ENCODE measurements around the gene SHISA7.

The SHISA7 gene

DNA sequence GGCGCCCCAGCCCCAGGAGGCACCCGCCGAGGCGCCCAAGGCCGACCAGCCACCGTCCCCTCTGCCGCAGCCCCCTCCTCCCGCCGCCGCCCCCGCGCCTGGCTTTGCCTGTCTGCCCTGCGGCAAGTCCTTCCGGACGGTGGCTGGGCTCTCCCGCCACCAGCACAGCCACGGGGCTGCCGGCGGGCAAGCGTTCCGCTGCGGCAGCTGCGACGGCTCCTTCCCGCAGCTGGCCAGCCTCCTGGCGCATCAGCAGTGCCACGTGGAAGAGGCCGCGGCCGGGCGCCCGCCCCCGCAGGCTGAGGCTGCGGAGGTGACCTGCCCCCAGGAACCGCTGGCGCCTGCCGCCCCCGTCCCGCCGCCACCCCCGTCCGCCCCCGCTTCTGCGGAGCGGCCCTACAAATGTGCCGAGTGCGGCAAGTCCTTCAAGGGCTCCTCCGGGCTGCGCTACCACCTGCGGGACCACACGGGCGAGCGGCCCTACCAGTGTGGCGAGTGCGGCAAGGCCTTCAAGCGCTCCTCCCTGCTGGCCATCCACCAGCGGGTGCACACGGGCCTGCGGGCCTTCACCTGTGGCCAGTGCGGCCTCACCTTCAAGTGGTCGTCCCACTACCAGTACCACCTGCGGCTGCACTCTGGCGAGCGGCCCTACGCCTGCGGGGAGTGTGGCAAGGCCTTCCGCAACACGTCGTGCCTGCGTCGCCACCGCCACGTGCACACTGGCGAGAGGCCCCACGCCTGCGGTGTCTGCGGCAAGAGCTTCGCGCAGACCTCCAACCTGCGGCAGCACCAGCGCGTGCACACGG lies 39.3 kb upstream of the SHISA7 start:
- DNase-seq (ENCODE audit: low read depth in 2 of 2): no peak

DNA sequence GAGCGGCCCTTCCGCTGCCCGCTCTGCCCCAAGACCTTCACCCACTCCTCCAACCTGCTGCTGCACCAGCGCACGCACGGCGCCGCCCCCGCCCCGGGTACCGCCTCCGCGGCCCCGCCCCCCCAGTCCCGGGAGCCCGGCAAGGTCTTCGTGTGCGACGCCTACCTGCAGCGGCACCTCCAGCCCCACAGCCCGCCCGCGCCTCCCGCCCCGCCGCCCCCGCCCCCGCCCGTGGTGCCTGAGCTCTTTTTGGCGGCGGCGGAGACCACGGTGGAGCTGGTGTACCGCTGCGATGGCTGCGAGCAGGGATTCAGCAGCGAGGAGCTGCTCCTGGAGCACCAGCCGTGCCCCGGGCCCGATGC lies 38.7 kb upstream of the SHISA7 start:
- DNase-seq (ENCODE audit: low read depth in 2 of 2): no peak

DNA sequence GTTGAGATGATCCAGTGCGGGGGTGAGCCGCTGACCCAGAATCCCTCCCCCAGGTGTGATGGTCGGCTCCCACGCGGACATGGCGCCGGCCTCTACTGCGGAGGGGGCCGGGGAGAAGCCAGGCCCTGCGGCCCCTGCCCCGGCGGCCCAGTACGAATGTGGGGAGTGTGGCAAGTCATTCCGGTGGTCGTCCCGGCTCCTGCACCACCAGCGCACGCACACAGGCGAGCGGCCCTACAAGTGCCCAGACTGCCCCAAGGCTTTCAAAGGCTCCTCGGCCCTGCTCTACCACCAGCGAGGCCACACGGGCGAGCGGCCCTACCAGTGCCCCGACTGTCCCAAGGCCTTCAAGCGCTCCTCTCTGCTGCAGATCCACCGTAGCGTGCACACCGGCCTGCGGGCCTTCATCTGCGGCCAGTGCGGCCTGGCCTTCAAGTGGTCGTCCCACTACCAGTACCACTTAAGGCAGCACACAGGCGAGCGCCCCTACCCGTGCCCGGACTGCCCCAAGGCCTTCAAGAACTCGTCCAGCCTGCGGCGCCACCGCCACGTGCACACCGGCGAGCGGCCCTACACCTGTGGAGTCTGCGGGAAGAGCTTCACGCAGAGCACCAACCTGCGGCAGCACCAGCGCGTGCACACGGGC lies 38.2 kb upstream of the SHISA7 start:
- no peak for DNase-seq (ENCODE audit: low read depth in 2 of 2)

DNA sequence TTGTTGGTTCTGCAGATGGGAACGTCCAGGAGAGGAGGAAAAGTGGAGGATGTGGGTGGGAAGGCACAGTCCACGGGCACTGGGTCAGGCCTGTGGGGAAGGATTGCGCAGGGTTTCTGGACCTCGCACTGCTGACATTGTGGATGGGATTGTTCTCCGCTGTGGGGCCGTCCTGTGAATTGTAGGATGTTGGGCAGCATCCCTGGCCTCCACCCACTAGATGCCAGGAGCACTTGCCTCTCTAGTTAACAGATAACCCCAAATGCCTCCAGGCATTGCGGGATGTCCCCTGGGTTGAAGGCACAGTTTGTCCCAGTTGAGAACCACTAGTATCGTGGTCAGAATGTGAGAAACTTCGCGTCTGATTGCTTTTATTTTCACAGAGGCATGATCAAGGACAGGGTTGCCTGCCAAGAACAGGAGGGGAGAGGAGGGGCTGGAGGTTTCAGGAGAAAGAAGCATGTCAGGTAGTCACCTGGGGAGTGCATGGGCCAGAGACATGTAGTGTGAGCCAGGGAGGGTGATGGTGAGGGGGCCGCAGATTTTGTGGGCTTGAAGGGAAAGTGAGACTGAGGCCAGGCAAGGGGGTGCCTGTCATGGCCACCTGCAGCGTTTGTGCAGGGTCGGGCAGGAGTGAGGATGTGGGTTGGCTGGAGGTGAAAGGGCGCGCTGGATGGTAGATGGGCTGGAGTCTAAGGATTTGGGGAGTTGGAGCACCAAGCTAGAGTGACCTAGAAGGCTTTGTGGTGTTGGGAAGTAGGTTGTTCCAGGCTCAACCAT lies 36.5 kb upstream of the SHISA7 start:
- no peak for DNase-seq (ENCODE audit: low read depth in 2 of 2)

DNA sequence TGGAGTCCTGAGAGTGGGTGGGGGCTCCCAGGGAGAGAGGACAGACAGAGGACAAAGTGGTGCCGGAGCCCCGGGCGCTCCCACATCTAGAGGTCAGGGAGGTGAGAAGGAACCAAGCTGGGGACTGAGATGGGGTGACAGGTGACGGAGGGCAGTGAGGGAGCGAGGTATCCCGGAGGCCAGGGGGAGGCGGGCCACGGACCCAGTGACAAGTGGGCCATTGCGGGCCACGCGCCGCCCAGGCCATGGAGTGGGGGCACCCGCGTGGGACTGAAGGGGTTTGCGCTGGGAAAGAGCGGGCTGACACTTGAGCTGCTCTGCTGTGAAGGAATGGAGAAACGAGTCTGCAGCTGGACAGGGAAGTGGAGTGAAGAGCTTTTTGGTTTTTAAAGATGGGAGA lies 35.9 kb upstream of the SHISA7 start:
- DNase-seq (ENCODE audit: low read depth in 2 of 2): no peak

DNA sequence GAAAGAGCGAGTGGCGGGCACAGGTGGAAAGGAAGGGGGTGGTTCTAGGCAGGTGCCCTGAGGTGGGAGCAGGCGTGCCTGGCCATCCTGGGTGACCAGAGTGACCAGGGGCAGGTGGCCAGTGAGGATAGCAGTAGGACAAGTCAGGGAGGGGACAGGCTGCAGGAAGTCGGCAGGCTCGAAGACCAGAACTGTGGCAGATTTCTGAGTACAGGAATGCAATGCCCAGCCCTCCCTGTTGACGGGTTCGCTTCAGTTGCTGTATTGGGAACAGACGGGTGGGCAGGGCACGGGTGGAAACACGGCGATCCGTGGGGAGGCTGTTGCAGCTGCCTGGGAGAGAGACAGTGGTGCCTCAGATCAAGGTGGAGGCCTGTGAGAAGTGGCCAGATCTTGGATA lies 35.3 kb upstream of the SHISA7 start:
- no peak for DNase-seq (ENCODE audit: low read depth in 2 of 2)

DNA sequence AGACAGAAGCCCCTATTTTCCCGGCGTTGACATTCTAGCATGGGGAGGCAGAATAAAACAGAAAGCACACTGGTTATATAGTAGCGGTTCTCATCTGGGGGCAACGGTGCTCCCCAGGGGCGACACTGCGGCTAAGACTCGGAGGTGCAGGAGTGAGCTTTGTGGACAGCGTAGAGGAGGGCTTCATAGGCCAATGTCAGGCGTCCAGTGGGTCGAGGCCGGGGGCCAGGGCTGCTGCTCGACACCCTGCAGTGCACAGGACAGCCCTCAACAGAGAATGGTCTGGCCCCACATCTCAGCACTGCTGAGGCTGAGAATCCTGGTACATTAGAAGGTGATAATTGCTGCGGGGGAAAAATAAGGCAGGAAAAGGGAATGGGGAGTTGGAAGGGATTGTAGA lies 34.8 kb upstream of the SHISA7 start:
- DNase-seq (ENCODE audit: low read depth in 2 of 2): no peak

DNA sequence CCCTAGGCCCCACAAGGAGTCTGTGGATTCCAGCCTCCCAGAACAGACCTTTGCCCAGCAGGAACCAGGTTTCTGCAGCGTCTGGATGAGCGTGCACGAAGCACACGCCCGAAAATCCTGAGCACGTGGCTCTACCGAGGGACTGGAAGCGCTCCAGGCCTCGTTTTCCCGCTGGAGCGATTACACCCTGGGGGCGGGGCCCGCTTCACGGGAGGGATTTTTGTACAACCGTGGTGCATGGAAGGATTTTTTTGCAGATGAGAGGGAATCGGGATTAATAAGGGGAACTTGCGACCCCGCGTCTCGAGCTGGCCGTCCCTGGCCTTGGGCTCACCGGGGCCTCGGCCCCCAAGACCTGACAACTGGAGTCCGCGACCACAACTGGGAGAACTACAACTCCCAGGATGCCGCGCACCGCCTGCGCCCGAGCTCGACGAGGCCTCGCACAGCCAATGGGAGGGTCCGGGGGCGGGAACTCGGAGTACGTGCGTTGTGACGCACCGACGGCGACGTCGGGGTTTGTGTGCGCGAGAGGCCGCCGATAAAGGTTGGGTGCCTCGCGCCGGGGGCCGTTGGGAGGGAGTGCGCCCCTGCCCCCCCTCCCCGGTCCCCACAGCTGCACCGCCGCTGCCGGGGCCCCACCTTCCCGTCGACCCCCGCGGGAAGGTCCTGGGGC lies 33.1 kb upstream of the SHISA7 start, which contains the start of gene ZNF628:
Gene ZNF628, plus strand, starts transcription at position 518 of the 676 bp plus-strand sequence. CDS start 3,294 bp downstream, outside the sequence.
- peak; percentile 98 for DNase-seq (ENCODE audit: low read depth in 2 of 2)

DNA sequence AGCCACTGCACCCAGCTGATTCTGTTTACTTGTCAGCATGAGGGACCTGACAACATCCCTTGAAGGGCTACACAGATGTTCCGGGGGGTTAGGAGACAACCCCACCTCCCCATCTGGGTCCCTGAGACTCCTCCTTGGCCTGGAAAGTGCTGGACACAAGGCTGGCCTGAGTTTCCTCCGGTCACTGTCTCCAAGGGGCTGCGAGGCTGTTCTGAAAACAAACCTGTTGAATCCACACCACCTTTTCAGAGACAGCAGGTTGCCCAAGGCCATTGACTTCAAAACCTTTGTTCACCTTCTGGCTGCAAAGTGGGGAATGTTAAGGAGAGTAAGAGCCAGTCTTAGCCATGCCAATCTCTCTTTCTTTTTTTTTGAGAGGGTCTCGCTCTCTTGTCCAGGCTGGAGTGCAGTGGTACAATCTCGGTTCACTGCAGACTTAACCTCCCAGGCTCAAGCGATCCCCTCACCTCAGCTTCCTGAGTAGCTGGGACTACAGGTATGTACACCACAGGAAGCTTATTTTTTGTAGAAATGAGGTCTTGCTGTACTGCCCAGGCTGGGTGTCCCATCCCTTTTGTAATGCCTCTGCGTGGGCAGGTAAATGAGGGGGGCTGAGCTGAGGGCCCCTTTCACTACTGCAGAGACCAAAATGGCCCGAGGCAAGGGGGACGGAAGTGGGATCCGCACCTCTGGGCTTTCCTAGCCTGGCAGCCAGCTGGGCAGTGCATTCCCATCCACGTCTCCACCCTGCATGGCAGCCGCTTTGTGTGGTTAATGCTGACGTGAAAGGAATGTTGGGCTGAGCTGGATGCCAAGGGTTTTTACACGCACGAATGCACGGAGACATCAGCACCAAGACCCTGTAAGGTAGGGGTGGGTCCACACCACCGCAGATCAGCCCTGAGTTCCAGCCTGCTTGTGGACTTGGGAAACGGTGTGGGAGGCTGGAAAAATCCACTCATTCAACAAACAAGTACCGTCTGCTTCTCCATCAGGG lies 31.5 kb upstream of the SHISA7 start:
- DNase-seq (ENCODE audit: low read depth in 2 of 2): no peak

DNA sequence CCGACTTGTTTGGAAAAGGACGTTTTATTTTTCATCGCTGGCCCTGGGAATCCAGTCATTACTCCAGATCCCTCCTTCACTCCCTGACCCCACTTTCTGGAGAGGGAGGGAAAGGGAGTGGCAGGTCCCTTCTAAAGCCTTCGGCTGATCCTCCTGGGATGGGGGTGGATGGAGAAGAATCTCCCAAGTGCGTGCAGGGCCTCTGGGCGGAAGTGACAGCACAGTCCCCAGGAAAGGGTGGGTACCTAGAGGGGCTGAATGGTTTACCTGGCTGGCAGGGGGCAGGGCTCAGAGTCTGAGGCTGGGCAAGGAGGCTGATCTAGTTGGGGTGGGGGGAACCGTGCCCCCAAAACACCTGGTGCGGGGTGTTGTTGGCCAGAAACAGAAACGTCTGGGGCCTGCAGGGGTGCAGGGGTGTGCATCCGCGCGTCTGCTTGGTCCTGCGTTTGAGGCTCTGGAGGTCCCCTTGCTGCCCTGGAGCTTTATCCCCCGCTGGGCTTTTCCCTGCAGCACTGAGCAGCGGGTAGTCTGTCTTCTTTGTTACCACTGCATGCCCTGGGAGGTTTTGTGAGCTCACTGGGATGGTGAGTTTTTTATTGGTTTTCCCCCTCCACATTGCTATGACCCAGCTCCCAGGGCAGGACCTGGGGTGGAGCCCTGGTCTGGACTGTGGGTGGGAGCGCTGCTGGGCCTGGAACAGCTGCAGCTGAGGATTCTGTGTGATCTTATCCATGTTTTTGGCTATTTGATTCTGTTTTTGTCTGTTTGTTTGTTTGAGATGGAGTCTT lies 30.3 kb upstream of the SHISA7 start:
- no peak for DNase-seq (ENCODE audit: low read depth in 2 of 2)

DNA sequence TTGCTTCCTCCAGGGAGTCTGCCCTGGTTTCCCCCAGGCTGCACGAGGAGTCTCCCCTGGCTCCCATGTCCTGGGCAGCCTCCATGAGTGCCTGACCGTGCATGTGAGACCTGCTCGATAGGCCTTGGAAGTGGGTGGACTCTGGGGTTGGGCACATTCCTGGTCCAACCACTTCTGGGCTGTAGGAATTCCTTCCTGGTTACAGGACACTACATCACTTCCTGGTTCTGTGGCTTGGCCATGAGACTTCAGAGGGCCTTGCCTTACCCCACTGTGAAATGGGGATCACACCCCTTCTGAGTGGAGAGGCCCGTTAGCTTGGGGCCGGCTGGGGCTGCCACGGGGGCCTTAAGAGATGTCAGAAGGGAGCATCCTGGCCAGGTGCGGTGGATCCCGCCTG lies 29.4 kb upstream of the SHISA7 start:
- no peak for DNase-seq (ENCODE audit: low read depth in 2 of 2)

DNA sequence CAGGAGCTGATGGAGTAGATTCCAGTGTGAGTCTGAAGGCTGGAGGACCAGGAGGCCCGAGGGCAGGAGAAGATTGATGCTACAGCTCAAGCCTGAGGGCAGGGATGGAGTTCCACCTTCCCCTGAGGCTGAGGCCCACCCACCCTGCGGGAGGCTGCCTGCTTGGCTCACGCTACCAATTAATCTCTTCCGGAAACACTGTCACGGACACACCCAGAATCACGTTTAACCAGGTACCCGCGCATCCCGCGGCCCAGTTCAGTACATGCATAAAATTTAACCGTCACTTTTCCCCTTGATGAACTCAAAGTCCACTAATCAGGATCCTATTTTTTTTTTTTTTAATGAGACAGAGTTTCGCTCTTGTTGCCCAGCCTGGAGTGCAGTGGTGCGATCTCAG lies 28.2 kb upstream of the SHISA7 start:
- DNase-seq (ENCODE audit: low read depth in 2 of 2): no peak

DNA sequence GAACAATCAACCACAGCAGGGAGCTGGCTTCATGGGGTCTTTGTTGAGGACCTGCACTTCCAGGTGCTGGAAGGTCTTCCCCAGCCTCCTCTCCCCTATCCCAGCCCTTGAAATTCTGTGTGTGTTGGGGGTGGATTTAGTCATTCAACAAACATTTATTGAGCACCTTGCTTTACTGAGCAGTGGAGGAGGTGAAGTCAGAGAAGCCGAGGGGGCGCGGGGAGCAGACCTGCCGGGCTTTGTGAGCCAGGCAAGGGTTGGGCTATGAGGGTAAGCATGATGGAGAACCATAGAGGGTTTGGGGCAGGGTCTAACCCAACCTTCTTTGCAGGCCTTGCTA lies 24.9 kb upstream of the SHISA7 start:
- DNase-seq (ENCODE audit: low read depth in 2 of 2): no peak

DNA sequence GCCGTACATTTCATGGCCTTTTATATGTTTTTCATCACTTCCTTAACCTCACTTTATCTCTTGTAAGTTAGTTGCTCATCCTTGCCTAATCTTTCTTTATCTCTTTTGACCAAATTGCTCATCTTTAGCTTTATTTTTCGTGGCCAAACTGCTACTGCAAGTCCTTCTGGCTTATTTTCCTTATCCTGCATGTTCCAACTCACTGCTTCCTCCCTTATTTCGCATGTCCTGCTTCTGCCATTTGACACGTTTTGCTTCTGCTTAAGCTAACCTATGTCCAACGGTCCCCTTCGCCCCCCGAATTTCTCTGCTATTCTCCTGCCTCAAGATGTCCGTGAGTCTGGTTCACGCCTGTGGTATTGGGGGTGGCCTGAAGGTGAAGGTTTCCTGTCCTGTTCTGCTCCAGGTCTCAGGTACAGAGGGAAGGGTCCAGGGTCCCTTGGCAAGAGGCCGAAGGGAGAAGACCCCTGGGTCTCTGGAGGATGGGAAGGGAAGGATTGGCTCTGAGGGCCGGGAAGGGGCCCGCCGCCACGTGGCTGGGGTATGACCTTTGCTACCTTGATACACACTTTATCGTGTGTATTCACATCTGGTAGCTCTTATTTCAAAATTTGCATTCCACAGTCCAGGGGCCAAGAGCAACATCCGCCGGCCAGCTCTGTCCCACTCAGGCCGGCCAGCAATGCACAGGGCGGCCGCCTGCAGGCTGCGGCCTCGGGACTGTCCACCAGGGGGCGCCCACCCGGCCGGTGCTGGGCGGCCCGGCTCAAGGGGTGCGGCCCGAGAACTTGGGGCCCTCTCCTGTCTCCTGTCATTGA lies 24.3 kb upstream of the SHISA7 start:
- DNase-seq (ENCODE audit: low read depth in 2 of 2): peak in 1 of 2 donors; percentile 51

DNA sequence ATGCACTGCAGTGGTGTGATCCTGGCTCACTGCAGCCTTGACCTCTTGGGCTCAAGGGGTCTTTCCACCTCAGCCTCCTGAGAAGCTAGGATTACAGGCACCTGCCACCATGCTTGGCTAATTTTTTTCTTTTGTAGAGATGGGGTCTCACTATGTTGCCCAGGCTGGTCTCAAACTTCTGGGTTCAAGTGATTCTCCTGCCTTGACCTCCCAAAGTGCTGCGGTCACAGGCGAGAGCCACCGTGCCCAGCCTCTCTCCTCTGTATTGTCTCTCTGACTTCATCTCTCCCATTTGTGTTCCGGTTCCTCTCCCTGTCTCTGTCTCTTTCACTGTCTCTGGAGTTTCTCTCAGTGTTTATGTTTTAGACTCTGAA lies 23.1 kb upstream of the SHISA7 start:
- DNase-seq (ENCODE audit: low read depth in 2 of 2): no peak

DNA sequence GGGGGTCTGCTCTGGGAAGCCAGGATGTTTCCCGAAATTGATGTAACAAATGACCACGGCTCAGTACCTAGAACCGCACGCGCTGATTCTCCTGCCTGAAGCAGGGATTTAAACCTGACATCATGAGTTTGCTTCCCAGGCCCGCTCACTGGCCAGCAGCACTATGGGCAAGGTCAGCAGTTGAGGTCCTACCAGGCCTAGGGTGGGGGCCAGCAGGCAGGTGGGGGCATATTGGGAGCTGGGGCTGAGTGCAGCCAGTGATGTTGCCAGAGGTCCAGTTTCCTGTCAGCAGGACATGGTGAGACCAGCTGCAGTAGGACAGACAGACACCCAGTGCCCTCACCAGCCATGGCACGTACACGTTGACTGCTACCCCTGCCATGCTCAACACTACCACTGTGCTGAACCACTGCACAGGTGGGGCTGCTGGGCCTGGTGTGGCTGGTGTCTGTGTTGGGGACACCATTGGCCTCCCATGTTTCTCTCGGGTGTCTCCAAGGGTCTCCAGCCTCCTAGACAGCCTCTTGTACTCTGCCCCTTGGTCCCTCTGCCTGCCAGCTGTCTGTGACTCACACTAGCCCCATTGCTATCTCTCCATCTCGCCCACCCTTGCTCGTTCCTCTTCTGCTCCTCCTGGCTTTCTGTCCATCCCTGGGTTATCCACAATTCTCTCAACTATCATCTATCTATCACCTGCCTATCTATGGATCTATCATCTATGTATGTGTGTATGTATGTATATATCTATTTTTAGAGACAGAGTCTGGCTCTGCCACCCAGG lies 22.6 kb upstream of the SHISA7 start:
- no peak for DNase-seq (ENCODE audit: low read depth in 2 of 2)

DNA sequence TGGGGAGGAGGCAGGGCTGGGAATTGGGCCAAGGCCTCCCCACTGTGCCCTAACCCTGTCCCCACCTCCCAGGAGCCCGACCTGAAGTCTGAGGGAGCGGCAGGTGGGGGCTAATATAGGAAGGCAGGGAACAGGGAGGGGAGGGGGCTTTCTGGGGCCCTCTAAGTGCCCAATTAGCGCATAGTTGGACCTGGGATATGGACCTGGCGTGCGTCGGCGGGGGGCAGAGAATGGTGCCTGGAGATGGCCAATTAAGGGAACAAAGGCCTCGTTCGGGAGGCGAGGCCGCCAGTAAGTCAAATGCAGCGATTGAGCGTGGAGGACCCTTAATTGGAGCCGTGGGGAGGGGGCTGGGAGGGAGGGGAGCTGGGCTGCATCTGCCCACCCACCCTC lies 21.6 kb upstream of the SHISA7 start, which contains the start of gene C19orf85:
Gene C19orf85, minus strand, starts transcription at position 90 of the 393 bp plus-strand sequence. CDS start 197 bp downstream, outside the sequence.
- DNase-seq (ENCODE audit: low read depth in 2 of 2): no peak

DNA sequence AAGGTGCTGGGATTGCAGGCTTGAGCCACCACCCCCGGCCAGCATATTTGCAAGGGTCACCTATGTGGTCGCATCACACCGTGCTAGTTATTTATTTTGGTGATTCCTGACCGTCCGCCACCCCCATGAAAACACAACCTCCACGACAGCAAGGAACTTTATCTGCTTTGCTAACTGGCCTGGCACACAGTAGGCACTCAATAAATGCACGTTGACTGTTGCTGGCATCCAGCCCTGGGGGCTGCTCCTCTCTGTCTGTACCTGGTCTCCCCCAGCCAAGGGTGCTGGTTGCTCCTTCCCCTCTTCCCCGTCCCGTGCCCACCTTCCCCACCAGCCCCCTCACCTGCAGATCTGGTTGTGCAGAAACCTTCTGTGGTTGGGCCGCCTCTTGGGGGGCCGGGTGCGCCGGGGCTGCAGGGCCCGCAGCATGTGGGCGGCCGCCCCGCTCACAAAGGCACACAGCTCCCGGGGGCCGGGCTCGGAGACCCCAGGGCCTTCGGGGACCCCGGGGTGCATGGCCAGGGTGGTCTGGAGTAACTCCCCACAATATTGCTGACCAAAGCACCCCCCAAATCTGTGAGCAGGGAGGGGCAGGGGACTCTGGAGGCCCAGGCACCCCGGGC lies 21.1 kb upstream of the SHISA7 start:
- no peak for DNase-seq (ENCODE audit: low read depth in 2 of 2)

Data from stimulated activated CD8-positive, alpha-beta memory T cell treated with anti-CD3 and anti-CD28 coated beads, Interleukin-15, amount 100 ng/mL, for 48 hours (primary cell).